PC-9 (cell line): ENCODE measurements around the gene COL6A1. TPM values are rescaled to one million over a fixed set of nuclear protein-coding genes. Genes with fewer than 3 reads are reported as not detected.

Source experiments
- BruUV-seq: library from RNA; stranded (reverse); fragments of 400-500 nt; replicated peaks from 2 replicates; lab custom pipeline; 2021; lab: Mats Ljungman, UMichigan
- CTCF ChIA-PET: fragments of 300-600 bp; sonication (Branson Sonifier 250); formaldehyde crosslinking; loops from one replicate; lab custom pipeline; 2022; ENCODE audit warnings: antibody characterized with exemption; lab: Charles Lee
- POLR2A ChIA-PET: fragments of 300-600 bp; sonication (Branson Sonifier 250); formaldehyde crosslinking; loops from one replicate; lab custom pipeline; 2022; ENCODE audit warnings: antibody characterized with exemption; ENCODE audit not compliant: unreplicated experiment; lab: Charles Lee
- DNase-seq, 2 experiments: peaks; one replicate each; pipeline versions ENCODE4 v3.0.0 to v3.0.0-alpha.2; 2015 to 2022; ENCODE audit warnings: mixed read lengths in 1 of 2
- H2AFZ ChIP-seq: fragments of 200-600 bp; sonication (generic); 2 replicates; pipeline ENCODE4 v1.8.1; 2017; ENCODE audit warnings: antibody characterized with exemption
- H3F3A ChIP-seq: fragments of 200-600 bp; sonication (generic); 2 replicates; pipeline ENCODE4 v1.8.1; 2017; ENCODE audit warnings: antibody characterized with exemption, mild to moderate bottlenecking, low read depth; ENCODE audit not compliant: insufficient read depth
- H3K27ac ChIP-seq: fragments of 200-600 bp; sonication (generic); 2 replicates; pipeline ENCODE4 v1.6.1; 2016; ENCODE audit warnings: mixed run types
- H3K27me3 ChIP-seq: fragments of 200-600 bp; sonication (generic); 2 replicates; pipeline ENCODE4 v1.6.1; 2016; ENCODE audit warnings: low read depth, mixed run types; ENCODE audit not compliant: insufficient read depth
- H3K36me3 ChIP-seq: fragments of 200-600 bp; sonication (generic); 2 replicates; pipeline ENCODE4 v1.6.1; 2016; ENCODE audit warnings: low read depth, mixed run types
- H3K4me1 ChIP-seq: fragments of 200-600 bp; sonication (generic); replicated peaks from 2 replicates; pipeline ENCODE4 v1.6.1; 2016; ENCODE audit warnings: mixed run types; ENCODE audit not compliant: insufficient read depth
- H3K4me2 ChIP-seq: fragments of 200-600 bp; sonication (generic); 2 replicates; pipeline ENCODE4 v1.6.1; 2017; ENCODE audit warnings: mixed run types
- H3K4me3 ChIP-seq: fragments of 200-600 bp; sonication (generic); 2 replicates; pipeline ENCODE4 v1.6.1; 2016; ENCODE audit warnings: mixed run types
- H3K79me2 ChIP-seq: fragments of 200-600 bp; sonication (generic); 2 replicates; pipeline ENCODE4 v1.6.1; 2017; ENCODE audit warnings: low read depth, mixed run types
- H3K9me2 ChIP-seq: fragments of 200-600 bp; sonication (generic); 2 replicates; pipeline ENCODE4 v1.8.1; 2017; ENCODE audit warnings: mild to moderate bottlenecking; ENCODE audit not compliant: insufficient read depth
- H3K9me3 ChIP-seq: fragments of 200-600 bp; sonication (generic); 2 replicates; pipeline ENCODE4 v1.8.1; 2016; ENCODE audit warnings: low read depth; ENCODE audit not compliant: insufficient read depth
- H4K20me1 ChIP-seq: fragments of 200-600 bp; sonication (generic); 2 replicates; pipeline ENCODE4 v1.8.1; 2017; ENCODE audit not compliant: insufficient read depth
- EZH2 ChIP-seq: fragments of 200-600 bp; sonication (generic); IDR thresholded peaks from 2 replicates; pipeline ENCODE4 v1.8.0; 2017; ENCODE audit warnings: antibody characterized with exemption, low read depth
- intact Hi-C: fragments of 100-400 bp; cut with micrococcal nuclease; formaldehyde crosslinking; loops from one replicate; pipeline ENCODE4 v1.10.0; 2022; ENCODE audit not compliant: unreplicated experiment
- total RNA-seq: library from RNA; stranded (reverse); gene quantifications from 2 replicates; pipeline ENCODE4 v1.2.3, GENCODE V29; 2021
- TF ChIP-seq, protein P1 (sequence below): fragments of 200-600 bp; sonication (generic); conservative IDR thresholded peaks from 2 replicates; pipeline ENCODE4 v1.6.1; 2017; ENCODE audit warnings: mixed run types, antibody characterized with exemption, mild to moderate bottlenecking, moderate library complexity

The COL6A1 gene
- total RNA-seq, 1 experiment from 2014 or later = 43.1 TPM

DNA sequence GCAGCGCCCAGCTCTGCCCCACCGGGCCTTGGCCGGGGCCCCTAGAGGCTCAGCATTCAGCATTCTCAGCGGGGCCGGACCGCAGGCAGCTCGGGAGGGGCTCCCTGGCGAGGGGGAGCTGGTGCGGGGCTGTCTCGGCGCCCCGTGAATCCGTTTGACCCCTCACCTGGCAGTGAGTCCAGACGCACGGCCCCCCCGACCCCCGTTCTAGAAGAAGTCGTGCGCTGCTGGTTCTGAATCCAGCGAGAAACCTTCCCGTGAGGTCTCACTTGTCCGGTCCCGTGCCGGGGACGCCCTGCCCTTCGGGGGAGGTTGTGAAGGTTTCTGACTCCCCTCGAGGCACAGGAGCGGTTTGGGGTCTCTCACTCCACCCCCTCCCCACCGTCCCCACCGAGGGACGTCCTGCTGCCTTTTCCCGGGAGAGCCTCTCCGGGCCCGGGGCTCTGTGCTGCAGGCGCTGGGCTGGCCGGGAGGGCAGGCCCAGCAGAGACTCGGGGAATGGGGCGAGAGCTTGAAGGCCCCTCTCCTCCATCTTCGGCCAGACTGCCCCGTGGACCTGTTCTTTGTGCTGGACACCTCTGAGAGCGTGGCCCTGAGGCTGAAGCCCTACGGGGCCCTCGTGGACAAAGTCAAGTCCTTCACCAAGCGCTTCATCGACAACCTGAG is 655 bp downstream of the COL6A1 start:
- DNase-seq = peak in 1 of 2 experiments; percentile 11
- no TSS peak for BruUV-seq
- peak overlapping the region; percentile 78 for H2AFZ ChIP-seq
- no peaks in the 10 kb centered on the region for H4K20me1 ChIP-seq
- H3K27me3 ChIP-seq = no peaks in the 10 kb centered on the region
- peaks cover 14% of the 10 kb centered on the region; the same call in 1 of the 2 replicates for H3F3A ChIP-seq
- no peaks in the 10 kb centered on the region for H3K4me1 ChIP-seq
- peak overlapping the region; percentile 79 for H3K4me3 ChIP-seq
- peaks cover 18% of the 10 kb centered on the region for H3K79me2 ChIP-seq
- no peaks in the 10 kb centered on the region for H3K36me3 ChIP-seq
- peak overlapping the region; percentile 82 for H3K4me2 ChIP-seq
- no peaks in the 10 kb centered on the region for H3K9me3 ChIP-seq
- TF ChIP-seq EZH2 = no peak
- TF ChIP-seq, protein P1, sequence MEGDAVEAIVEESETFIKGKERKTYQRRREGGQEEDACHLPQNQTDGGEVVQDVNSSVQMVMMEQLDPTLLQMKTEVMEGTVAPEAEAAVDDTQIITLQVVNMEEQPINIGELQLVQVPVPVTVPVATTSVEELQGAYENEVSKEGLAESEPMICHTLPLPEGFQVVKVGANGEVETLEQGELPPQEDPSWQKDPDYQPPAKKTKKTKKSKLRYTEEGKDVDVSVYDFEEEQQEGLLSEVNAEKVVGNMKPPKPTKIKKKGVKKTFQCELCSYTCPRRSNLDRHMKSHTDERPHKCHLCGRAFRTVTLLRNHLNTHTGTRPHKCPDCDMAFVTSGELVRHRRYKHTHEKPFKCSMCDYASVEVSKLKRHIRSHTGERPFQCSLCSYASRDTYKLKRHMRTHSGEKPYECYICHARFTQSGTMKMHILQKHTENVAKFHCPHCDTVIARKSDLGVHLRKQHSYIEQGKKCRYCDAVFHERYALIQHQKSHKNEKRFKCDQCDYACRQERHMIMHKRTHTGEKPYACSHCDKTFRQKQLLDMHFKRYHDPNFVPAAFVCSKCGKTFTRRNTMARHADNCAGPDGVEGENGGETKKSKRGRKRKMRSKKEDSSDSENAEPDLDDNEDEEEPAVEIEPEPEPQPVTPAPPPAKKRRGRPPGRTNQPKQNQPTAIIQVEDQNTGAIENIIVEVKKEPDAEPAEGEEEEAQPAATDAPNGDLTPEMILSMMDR = no peak; the same call in 1 of the 2 replicates
- CTCF ChIA-PET = no interaction called here
- no peak overlapping the region for H3K27ac ChIP-seq
- intact Hi-C loops = loop anchor here (5.0 to 10.0 kb wide), 2 partner anchors 63 to 245 kb away; partner anchors contain the start of gene LSS
- H3K9me2 ChIP-seq = no peaks in the 10 kb centered on the region
- POLR2A ChIA-PET = interaction anchor here (0.7 kb wide), 1 partner anchor 161 kb away, joined by 11 read pairs; no protein-coding TSS in a partner anchor

DNA sequence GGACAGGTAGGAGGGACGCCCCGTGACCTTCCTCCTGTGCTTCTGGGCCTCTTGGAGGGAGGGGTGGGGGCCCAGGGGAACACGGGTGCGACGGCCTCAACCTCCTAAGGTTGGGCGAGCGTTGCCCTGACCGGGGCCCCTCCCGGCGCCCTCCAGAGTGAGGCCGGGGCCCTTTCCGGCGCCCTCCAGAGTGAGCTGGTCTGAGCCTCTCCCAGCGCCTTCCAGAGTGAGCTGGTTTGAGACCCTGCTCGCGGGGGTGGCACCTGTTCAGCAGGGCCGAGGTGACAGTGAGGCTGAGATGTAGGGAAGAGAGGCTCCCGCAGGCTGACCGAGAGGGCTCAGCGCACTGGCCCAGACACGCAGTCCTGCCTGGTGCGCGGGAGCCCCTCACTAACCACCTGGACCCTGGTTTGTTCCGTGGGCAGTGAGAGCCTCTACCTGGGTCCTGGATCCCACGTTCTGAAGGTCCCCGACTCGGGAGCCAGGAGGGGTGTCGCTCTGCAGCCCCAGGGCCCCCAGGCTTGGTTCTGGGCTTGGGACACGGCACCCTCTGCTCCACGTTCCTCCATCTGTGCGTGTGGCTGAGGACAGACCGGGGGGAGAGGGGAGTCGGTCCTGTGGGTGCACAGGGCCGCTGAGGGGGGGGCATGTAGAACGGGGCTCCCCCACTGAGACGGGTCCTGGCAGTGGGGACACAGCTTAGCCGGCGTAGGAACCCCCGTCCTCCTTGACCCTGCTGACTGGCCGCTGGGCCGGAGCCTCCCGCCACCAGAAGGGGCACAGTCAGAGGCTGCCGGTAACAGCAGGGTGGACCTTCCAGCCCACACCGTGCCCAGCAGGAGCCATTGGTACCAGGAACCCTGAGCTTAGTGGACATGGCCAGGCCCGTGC is 1.4 kb downstream of the COL6A1 start:
- peak overlapping the region; percentile 82 for H3K4me2 ChIP-seq
- no peaks in the 10 kb centered on the region for H3K36me3 ChIP-seq
- no peaks in the 10 kb centered on the region for H4K20me1 ChIP-seq
- no peak for DNase-seq
- no peak for TF ChIP-seq EZH2
- TF ChIP-seq, protein P1 = no peak
- BruUV-seq = no TSS peak
- intact Hi-C loops = loop anchor here (5.0 to 10.0 kb wide), 2 partner anchors 62 to 244 kb away; partner anchors contain the start of gene LSS
- ChIA-PET POLR2A (no interaction called here), CTCF (no interaction called here)
- H2AFZ ChIP-seq = no peak overlapping the region
- H3K4me1 ChIP-seq = no peaks in the 10 kb centered on the region
- peaks cover 14% of the 10 kb centered on the region; the same call in 1 of the 2 replicates for H3F3A ChIP-seq
- no peaks in the 10 kb centered on the region for H3K9me2 ChIP-seq
- H3K27me3 ChIP-seq = no peaks in the 10 kb centered on the region
- H3K27ac ChIP-seq = no peak overlapping the region
- H3K9me3 ChIP-seq = no peaks in the 10 kb centered on the region
- H3K79me2 ChIP-seq = peaks cover 18% of the 10 kb centered on the region
- H3K4me3 ChIP-seq = peak overlapping the region; percentile 79

DNA sequence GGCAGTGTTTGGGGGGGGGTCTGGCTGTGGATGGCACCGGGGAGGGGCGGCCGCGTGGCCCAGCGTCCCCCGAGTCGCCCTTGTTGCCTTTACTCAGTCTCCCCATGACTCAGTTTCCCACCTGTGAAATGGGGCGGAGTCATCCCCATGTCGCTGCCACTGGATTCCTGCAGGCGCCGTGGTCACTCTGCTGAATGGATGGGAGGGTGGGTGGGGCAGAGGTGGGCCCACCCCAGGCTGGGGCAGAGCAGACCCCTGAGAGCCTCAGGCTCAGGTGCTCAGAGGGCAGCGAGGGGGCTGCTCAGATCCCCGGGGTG is 2.0 kb downstream of the COL6A1 start:
- peaks cover 18% of the 10 kb centered on the region for H3K79me2 ChIP-seq
- DNase-seq = no peak
- peaks cover 12% of the 10 kb centered on the region; the same call in 1 of the 2 replicates for H3F3A ChIP-seq
- no peaks in the 10 kb centered on the region for H3K36me3 ChIP-seq
- intact Hi-C loops = loop anchor here (5.0 to 10.0 kb wide), 2 partner anchors 61 to 244 kb away; partner anchors contain the start of gene LSS
- no TSS peak for BruUV-seq
- ChIA-PET CTCF (no interaction called here), POLR2A (no interaction called here)
- no peak overlapping the region for H2AFZ ChIP-seq
- TF ChIP-seq, protein P1 = no peak
- TF ChIP-seq EZH2 = no peak
- H3K9me3 ChIP-seq = no peaks in the 10 kb centered on the region
- H4K20me1 ChIP-seq = no peaks in the 10 kb centered on the region
- no peaks in the 10 kb centered on the region for H3K4me1 ChIP-seq
- H3K4me2 ChIP-seq = peak overlapping the region; percentile 82; the same call in 1 of the 2 replicates
- H3K4me3 ChIP-seq = peak overlapping the region; percentile 79; the same call in 1 of the 2 replicates
- no peaks in the 10 kb centered on the region for H3K27me3 ChIP-seq
- H3K9me2 ChIP-seq = no peaks in the 10 kb centered on the region
- no peak overlapping the region for H3K27ac ChIP-seq
